ENCODE results near the gene DCX.

Gene DCX

DNA sequence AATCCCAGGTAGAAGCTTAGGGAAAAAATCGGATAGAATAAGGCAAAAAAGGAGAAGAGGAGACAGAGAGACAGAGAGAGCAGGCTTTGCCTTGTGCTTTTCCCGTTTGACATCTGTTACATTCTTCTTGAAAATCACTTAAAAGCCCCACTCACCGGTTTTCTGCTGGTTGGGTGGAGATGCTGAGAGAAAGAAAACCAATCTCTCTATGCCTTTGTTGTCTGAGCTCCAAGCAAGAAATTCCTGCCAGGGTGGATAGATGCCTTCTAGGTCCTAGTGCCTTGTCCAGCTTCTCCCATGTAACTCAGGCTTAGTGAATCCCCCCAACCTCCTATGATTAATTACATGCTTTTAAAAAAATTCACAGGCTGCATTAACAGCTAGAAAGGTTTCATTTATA, at the start of gene DCX:
Gene DCX, minus strand, starts transcription at position 210 of the 400 bp plus-strand sequence. CDS start 1,794 bp downstream, outside the sequence.
- no peak for DNase-seq (ENCODE audit: low read depth)

GRCh38 chrX:111460607-111461006, 48.6 kb upstream of the DCX start:
- no peak for DNase-seq (ENCODE audit: low read depth)

DNA sequence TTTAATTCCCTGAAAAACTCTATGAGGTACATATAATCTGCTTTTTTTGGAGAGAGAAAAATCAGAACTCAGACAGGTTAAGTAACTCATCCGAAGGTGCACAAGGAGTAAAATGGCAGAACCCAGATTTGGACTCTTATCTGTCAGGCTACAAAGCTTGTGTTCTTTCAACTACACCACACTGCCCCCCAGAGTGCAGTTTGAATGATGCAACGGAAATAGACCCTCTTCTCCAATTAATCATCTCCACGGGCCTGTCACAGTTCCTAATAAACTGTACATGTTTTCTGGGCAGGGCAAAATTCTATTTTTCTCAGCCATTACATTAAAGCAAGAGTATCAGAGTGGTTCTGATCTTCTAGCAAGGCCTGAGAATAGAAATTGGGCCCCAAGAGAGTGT, 35.3 kb upstream of the DCX start:
- DNase-seq (ENCODE audit: low read depth), result no peak

DNA sequence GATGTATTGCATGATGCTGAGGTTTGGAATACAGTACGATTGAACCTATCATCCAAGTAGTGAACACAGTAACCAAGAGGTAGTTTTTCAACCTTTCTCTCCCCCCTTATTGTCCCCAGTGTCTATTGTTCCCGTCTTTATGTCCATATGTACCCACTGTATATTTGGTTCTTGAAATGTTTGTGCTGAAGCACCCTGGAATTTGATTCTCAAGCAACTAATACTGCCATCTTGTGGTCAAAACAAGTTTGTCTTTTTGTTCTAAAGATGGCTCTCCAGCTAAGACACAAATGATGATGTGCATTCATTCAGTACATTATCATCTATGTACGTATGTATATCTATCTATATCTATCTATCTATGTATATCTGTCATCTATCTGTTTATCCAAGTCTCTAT, 33.5 kb upstream of the DCX start:
- no peak for DNase-seq (ENCODE audit: low read depth)

GRCh38 chrX:111444881-111445280, 32.9 kb upstream of the DCX start:
- no peak for DNase-seq (ENCODE audit: low read depth)

- no peak for DNase-seq (ENCODE audit: low read depth)
Measured at GRCh38 chrX:111443946-111444345, 32.0 kb upstream of the DCX start.

GRCh38 chrX:111442791-111443190, 30.8 kb upstream of the DCX start:
- no peak for DNase-seq (ENCODE audit: low read depth)

- DNase-seq (ENCODE audit: low read depth), result no peak
Measured at GRCh38 chrX:111435469-111435868, 23.5 kb upstream of the DCX start.

DNA sequence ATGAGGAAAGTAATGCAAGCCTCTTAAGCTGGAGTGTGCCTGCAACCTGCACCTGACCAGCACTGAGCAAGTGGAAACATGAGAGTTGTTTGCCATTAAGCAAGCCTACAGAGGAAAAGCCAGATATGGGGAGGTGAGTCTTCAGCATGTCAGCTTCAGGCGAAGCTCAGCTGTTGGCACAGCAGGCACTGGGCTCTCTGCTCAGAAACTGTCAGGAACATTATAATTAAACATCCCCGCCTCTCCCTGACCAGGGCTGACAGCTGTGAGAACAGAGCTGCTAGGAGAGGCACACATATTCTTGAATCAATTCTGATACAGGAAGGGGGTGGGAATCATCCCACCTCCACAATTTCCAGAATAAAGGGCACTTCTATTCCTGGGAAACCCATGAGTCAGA, 19.0 kb upstream of the DCX start:
- no peak for DNase-seq (ENCODE audit: low read depth)

- DNase-seq (ENCODE audit: low read depth), result no peak
Measured at GRCh38 chrX:111411557-111411956, 435 bp downstream of the DCX start.

- DNase-seq (ENCODE audit: low read depth), result no peak
Measured at GRCh38 chrX:111410590-111411078, 1.4 kb downstream of the DCX start.

DNA sequence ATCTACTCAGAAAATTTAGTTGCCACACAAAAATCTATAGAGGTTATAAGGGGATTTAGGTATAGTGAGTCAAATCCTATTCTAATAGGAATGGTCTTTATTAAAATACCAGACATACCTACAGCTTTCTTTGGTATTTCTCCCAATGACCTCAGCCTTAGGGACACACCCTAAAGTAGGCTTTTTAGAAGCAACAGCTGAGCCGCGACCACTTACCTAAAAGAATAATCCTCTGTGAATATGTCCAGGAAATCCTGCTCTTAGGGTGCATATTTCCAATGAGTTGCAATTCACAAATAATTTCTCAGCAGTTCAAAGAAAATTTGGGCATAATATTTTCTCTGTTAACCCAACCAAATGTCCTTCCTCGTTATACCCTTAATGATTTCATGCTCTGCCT, 2.7 kb downstream of the DCX start:
- DNase-seq (ENCODE audit: low read depth), result no peak

GRCh38 chrX:111407948-111408347, 4.0 kb downstream of the DCX start:
- DNase-seq (ENCODE audit: low read depth), result no peak

DNA sequence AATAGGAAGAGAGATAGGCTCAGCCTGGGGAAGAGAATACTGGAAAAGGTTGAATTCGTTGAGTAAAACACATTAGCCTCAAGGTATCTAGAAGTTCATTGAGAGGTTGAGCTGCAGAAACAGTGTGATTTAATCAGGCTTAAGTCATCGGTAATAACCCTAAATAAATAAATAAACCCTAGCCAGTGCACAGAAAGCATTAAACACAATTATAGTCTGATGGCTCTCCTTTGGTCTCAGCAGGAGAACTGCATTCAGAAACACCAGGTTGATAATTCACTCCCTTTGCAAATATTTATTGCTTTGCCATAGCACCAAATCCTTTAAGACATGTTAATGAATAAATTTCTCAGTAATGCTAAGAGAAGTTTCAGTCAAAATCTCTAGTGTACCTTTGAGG, 9.6 kb downstream of the DCX start:
- no peak for DNase-seq (ENCODE audit: low read depth)

DNA sequence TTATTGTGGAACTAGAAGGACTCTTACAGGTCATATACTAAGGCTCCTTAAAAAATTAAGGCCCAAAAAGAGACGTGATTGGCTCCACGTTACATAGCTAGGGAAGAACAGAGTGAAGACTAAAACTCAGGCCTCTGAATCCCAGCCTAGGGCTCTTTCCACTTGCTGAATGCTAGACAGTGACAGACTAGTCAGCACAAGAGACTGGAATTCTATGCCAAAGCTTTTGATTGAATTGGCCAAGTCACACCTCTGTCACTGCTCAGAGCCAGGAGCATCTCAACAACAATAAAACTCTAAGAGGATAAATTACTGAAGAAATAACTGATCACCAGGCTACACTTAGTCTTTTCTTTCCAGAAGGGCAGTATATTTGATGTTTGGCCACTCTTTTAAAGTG, 16.8 kb downstream of the DCX start:
- no peak for DNase-seq (ENCODE audit: low read depth)

GRCh38 chrX:111394569-111394968, 17.4 kb downstream of the DCX start:
- no peak for DNase-seq (ENCODE audit: low read depth)

GRCh38 chrX:111387470-111388070, 24.4 kb downstream of the DCX start:
- no peak for DNase-seq (ENCODE audit: low read depth)

GRCh38 chrX:111386615-111387233, 25.3 kb downstream of the DCX start:
- no peak for DNase-seq (ENCODE audit: low read depth)

DNA sequence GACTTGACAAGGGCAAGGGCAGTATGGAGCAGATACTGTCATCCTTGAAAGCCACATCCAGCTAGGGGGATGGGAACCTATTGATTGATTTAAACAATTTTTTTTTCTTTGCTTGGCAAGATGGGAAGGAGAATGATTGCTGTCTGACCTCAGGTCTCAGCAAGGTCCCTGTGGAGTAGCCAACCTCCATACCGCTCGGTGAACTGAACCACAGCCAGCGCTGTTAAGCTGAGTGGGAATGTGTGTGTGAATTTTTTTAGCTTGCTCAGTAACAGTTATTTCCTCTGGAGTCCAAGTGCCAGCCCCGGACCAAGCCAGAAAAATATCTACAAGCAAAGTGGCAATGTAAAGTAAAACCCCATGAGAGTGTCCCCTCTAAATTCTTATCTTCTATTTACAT, 25.9 kb downstream of the DCX start:
- DNase-seq (ENCODE audit: low read depth), result no peak

- no peak for DNase-seq (ENCODE audit: low read depth)
Measured at GRCh38 chrX:111382277-111382676, 29.7 kb downstream of the DCX start.

DNA sequence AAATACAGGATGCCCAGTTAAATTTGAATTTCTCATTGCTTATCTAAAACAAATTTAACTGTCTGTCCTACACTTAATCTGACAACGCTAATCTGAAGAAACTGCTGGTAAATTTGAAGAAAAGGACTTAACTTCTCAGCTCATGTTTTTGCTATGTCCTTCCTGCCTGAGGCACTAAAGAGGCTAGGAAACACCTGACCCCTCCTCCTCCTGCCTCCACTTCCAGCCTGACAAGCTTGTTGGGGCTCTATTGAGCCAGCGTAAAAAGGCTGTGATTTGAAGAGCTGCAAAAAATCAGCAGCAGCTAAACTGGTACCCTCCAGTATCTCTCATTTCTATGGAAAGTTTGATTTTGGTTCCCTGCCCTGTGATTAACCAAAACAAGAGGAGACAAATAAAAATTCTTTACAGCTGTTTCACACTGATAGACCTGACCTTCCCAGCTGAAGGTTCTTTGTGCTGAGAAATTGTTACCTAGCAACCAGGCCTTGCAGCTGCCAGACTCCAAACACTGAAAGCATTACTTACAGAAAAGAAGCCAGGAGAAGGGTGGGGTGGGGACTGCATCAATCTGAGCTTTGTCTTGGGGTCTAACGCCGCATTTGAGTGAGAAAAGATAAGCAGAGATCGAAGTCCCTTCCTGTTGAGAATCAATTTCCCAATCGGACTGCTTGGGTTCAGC, 35.0 kb downstream of the DCX start:
- no peak for DNase-seq (ENCODE audit: low read depth)

DNA sequence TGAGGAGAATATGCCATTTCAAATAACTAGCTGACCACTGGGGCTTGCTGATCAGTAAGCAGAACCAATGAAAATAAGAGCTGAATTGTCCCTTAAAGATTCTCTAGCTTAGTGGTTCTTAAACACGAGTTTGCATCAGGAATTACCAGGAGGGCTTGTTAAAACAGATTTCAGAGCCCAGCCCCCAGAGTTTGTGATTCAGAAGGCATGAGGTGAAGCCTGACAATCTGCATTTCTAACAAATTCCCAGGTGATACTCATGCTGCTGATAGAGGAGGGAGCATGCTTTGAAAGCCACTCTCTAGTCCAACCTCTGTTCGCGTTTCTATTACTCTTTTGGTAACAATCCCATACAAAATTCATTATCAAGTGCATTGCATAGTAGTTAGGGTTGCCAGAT, 35.5 kb downstream of the DCX start:
- no peak for DNase-seq (ENCODE audit: low read depth)

- no peak for DNase-seq (ENCODE audit: low read depth)
Measured at GRCh38 chrX:111375747-111376146, 36.2 kb downstream of the DCX start.

GRCh38 chrX:111372086-111372485, 39.9 kb downstream of the DCX start:
- no peak for DNase-seq (ENCODE audit: low read depth)
